Measurements from ENCODE around the gene SBF2. TPM values are rescaled to one million over a fixed set of nuclear protein-coding genes. Genes with fewer than 3 reads are reported as not detected.

SBF2 gene
- total RNA-seq, 4 donors from 2014 or later = 42.3 to 106 (median 45.3) TPM

DNA sequence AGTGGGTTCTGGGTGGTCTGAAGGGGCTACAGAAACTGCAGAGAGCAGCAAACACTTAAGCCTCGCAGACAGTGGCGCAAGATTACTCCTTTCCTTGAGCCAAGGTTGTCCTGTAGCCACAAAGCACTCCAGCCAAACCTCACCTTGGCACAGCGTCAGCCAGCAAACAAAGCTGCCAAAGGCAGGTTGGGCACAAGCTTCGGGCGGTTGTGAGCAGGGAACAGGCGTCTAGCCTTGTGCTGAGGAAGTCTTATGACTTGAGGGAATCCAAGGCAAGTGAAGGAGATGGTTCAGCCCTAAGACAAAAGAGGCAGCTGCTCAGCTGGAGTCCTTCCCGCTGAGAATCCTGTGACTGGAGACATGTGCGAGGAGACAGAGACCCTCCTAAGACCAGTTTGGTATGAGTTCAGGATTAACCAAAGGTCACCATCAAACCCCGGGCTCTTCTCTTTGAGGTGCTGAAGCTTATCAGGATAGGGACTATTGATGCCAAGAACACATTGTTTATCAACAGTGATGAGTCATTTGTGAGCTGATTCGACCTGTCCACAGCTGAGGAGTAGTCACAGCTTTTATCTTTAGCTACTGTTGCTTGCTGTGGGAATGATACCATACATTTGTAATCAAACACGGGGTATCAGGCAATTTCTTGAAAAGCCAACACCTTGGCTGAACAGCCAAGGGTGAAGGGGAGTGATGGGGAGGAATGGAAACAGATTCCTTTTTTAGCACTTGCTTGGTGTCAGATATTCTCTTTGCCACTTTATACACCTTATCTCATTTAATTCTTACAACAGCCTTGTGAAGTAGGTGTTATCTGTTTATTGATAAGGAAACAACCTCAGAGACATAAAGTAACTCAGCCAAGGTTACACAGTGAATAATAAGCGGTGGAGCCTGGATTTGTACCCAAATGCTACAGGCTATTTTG is 15.4 kb upstream of the SBF2 start:
- TF ChIP-seq, protein P1, sequence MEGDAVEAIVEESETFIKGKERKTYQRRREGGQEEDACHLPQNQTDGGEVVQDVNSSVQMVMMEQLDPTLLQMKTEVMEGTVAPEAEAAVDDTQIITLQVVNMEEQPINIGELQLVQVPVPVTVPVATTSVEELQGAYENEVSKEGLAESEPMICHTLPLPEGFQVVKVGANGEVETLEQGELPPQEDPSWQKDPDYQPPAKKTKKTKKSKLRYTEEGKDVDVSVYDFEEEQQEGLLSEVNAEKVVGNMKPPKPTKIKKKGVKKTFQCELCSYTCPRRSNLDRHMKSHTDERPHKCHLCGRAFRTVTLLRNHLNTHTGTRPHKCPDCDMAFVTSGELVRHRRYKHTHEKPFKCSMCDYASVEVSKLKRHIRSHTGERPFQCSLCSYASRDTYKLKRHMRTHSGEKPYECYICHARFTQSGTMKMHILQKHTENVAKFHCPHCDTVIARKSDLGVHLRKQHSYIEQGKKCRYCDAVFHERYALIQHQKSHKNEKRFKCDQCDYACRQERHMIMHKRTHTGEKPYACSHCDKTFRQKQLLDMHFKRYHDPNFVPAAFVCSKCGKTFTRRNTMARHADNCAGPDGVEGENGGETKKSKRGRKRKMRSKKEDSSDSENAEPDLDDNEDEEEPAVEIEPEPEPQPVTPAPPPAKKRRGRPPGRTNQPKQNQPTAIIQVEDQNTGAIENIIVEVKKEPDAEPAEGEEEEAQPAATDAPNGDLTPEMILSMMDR (IDR thresholded peaks at IDR 0.05) = no peak
- TF ChIP-seq POLR2A (IDR thresholded peaks at IDR 0.05) (no peak), POLR2AphosphoS5 (IDR thresholded peaks at IDR 0.05) (peak in 2 of 3 donors; percentile 54 to 84)
- 39% methylated on average over 12 of the region's 12 CpGs for WGBS
- DNase-seq (ENCODE audit: low spot score in 2 of 2) = peak in 1 of 2 donors; percentile 82
- no peaks in the 10 kb centered on the region for H3K27me3 ChIP-seq
- no peaks in the 10 kb centered on the region for H3K36me3 ChIP-seq
- peak overlapping the region; percentile 92 for H3K27ac ChIP-seq
- no peaks in the 10 kb centered on the region for H3K9me3 ChIP-seq
- peaks cover 55% of the 10 kb centered on the region for H3K4me1 ChIP-seq
- H3K4me3 ChIP-seq = peak overlapping the region; percentile 89

DNA sequence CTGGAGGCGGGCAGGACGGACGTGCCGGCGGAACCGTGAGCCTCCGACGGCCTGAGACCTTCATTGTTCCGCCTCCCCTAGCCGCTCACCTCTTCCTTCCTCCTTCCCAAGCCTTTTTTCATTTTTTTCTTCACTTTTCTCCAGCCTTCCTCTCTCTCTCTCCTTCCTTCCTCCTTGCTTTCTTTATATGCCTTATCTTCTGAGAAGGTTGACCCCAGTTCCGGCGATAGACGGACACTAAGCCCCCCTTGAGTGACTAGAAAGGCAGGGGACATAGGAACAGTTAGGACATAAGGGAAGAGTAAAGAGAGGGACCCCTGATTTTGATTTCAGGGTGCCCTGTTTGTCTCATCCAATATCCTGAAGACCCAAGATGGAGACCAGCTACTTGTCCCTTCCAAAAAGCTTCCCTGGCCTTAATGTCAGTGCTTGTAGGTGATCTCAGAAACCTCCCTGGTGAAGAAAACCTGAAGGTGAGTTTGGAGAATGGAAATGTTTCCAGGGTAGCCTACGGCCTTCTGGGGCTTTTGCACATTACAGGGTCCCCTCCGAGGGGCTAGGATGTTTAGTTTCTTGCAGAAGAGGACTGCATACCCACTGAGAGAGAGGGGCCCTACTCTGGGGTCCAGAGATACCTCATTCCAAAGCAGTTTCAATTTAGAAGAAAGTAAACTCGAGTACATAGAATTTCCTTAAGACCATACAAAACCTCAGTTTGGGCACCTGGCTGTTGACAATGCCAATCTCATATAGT is 14.4 kb upstream of the SBF2 start:
- H3K4me3 ChIP-seq = peak overlapping the region; percentile 89
- no peaks in the 10 kb centered on the region for H3K9me3 ChIP-seq
- H3K27me3 ChIP-seq = no peaks in the 10 kb centered on the region
- TF ChIP-seq POLR2A (IDR thresholded peaks at IDR 0.05) = no peak
- TF ChIP-seq EP300 (IDR thresholded peaks at IDR 0.05) = no peak
- no peak for TF ChIP-seq POLR2AphosphoS5 (IDR thresholded peaks at IDR 0.05)
- TF ChIP-seq, protein P1 (IDR thresholded peaks at IDR 0.05) = no peak
- H3K27ac ChIP-seq = peak overlapping the region; percentile 92
- DNase-seq (ENCODE audit: low spot score in 2 of 2) = no peak
- WGBS = 20% methylated on average over 16 of the region's 16 CpGs
- H3K36me3 ChIP-seq = no peaks in the 10 kb centered on the region
- peaks cover 65% of the 10 kb centered on the region for H3K4me1 ChIP-seq

DNA sequence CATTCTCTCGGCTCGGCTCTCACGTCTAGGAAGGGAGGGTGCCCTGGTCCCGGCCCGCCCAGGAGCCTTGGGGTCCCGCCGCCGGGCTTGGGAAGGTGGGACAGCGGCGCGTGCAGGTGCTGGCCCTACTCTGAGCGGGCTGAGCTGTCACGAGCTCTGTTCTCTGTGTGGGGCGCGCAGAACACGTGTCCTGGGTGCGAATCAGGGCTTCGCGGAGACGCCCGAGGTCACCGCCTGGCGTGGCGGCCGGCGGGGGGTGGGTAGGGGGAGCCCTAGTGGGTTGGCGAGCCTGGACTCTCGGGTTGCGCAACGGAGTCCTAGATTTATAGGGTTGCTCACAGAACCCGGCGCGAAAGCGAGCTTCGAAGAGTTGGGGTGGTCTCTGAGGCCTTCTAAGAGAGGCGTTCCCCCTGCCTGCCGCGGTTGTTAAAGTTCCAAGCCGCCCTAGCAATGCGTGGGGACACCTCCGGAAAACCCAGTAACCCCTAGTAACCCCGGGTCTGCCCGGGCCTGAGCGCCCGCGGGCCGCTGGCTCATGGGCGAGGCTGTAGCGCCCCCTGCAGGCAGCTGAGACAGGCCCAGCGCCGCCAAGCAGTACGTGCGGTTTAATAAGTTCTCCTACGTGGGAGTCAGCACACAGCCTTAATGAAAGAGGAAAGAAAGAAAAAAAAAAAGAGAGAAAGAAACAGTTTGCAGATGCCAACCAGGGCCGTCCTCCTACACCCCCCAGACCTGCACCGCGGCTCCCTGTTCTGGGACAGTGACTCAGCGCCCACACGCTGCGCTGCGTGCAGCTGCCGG is 13.6 kb upstream of the SBF2 start:
- H3K4me3 ChIP-seq = peak overlapping the region; percentile 89
- no peaks in the 10 kb centered on the region for H3K27me3 ChIP-seq
- peak; percentile 91 for DNase-seq (ENCODE audit: low spot score in 2 of 2)
- H3K27ac ChIP-seq = peak overlapping the region; percentile 92
- no peaks in the 10 kb centered on the region for H3K9me3 ChIP-seq
- no peak for TF ChIP-seq EP300 (IDR thresholded peaks at IDR 0.05)
- peak in 2 of 3 donors; percentile 25 to 54 for TF ChIP-seq POLR2AphosphoS5 (IDR thresholded peaks at IDR 0.05)
- TF ChIP-seq, protein P1 (IDR thresholded peaks at IDR 0.05) = peak; percentile 94 to 99
- peaks cover 66% of the 10 kb centered on the region for H3K4me1 ChIP-seq
- H3K36me3 ChIP-seq = no peaks in the 10 kb centered on the region
- 2% methylated on average over 50 of the region's 62 CpGs for WGBS

DNA sequence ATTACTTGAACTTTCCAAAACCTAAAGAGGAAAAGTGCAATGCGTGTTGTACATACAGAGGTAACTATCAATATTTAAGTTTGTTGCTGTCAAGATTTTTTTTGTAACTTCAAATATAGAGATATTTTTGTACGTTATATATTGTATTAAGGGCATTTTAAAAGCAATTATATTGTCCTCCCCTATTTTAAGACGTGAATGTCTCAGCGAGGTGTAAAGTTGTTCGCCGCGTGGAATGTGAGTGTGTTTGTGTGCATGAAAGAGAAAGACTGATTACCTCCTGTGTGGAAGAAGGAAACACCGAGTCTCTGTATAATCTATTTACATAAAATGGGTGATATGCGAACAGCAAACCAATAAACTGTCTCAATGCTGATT is 13.0 kb upstream of the SBF2 start:
- Histone ChIP-seq H3K36me3 (no peaks in the 10 kb centered on the region), H3K4me1 (peaks cover 71% of the 10 kb centered on the region), H3K27ac (peak overlapping the region; percentile 92), H3K9me3 (no peaks in the 10 kb centered on the region), H3K4me3 (peak overlapping the region; percentile 89), H3K27me3 (no peaks in the 10 kb centered on the region)
- TF ChIP-seq POLR2A (IDR thresholded peaks at IDR 0.05) (no peak), POLR2AphosphoS5 (IDR thresholded peaks at IDR 0.05) (no peak), EP300 (IDR thresholded peaks at IDR 0.05) (no peak)
- TF ChIP-seq, protein P1 (IDR thresholded peaks at IDR 0.05) = no peak
- DNase-seq (ENCODE audit: low spot score in 2 of 2) = no peak
- WGBS = 12% methylated on average over 9 of the region's 9 CpGs
